SK-N-MC (cell line): ENCODE measurements around the gene HMSD.

Experiments
- EZH2 ChIP-seq: fragments of 200-600 bp; sonication (generic); IDR thresholded peaks from one replicate; pipeline ENCODE4 v1.6.1; 2017; ENCODE audit warnings: antibody characterized with exemption
- POLR2AphosphoS5 ChIP-seq: IDR thresholded peaks from 2 replicates; pipeline ENCODE4 v1.6.1; 2012; ENCODE audit warnings: mild to moderate bottlenecking, low read depth, low read length, borderline replicate concordance

- TF ChIP-seq EZH2 (no peak), POLR2AphosphoS5 (no peak)
These were observed 43.6 kb downstream of the HMSD start for GRCh38 chr18:63992751-63993150.
